Uterus (tissue), 2 donors: Measurements from ENCODE around the gene NPFF.

Experiments used
- CTCF ChIP-seq, 4 experiments: fragments of 200-600 bp in 2 of 4; fragments of 450-650 bp in 2 of 4; sonication (generic) in 2 of 4; IDR thresholded peaks; one replicate each; pipeline ENCODE4 v1.5.1; 2016 to 2019; ENCODE audit warnings: antibody characterized with exemption in 4 of 4, mild to moderate bottlenecking in 2 of 4, moderate library complexity in 1 of 4
- POLR2A ChIP-seq, 2 donors: fragments of 450-650 bp; IDR thresholded peaks; one replicate each; pipeline ENCODE4 v1.6.1; 2016; ENCODE audit warnings: antibody characterized with exemption in 2 of 2, mild to moderate bottlenecking in 1 of 2, moderate library complexity in 1 of 2

- TF ChIP-seq CTCF (IDR thresholded peaks at IDR 0.05) (no peak), POLR2A (IDR thresholded peaks at IDR 0.05) (no peak)
These were observed 28.0 kb downstream of the NPFF start for GRCh38 chr12:53479331-53479730.
